Endothelial cell of umbilical vein (primary cell): ENCODE measurements around the gene ANKS1B. TPM values are rescaled to one million over a fixed set of nuclear protein-coding genes. Genes with fewer than 3 reads are reported as not detected.

Experiments used
- BruUV-seq: library from RNA; stranded (reverse); fragments of 400-500 nt; replicated peaks from 2 replicates; lab custom pipeline; 2021; lab: Mats Ljungman, UMichigan
- CTCF ChIA-PET: fragments of 300-600, 350-600 bp; sonication (Branson Sonifier 250); formaldehyde crosslinking; loops from one replicate; lab custom pipeline; 2021; ENCODE audit warnings: antibody characterized with exemption, inconsistent platforms; lab: Charles Lee
- POLR2A ChIA-PET: fragments of 300-600, 350-600 bp; sonication (Branson Sonifier 250); formaldehyde crosslinking; loops from one replicate; lab custom pipeline; 2021; ENCODE audit warnings: antibody characterized with exemption, inconsistent platforms; lab: Charles Lee
- DNase-seq: peaks from one replicate; pipeline ENCODE4 v3.0.0-alpha.2; 2011; ENCODE audit warnings: low read depth, low spot score
- FAIRE-seq: peaks from 2 replicates; lab custom pipeline; 2011; peaks lifted over from hg19 to GRCh38; lab: Jason Lieb, UNC
- H2AFZ ChIP-seq: 2 replicates; pipeline ENCODE4 v1.6.0; 2012; ENCODE audit warnings: low read depth, low read length, control low read depth, inconsistent platforms
- H3K27ac ChIP-seq: 2 replicates; pipeline ENCODE4 v1.5.1; 2011; ENCODE audit warnings: low read depth, mild to moderate bottlenecking, control low read depth, low read length, moderate library complexity; ENCODE audit not compliant: insufficient read depth
- H3K27me3 ChIP-seq, 2 experiments: 2 replicates each; pipeline versions ENCODE4 v1.6.0 to v1.6.1; 2011; ENCODE audit warnings: low read length in 2 of 2, mixed read lengths in 1 of 2; ENCODE audit not compliant: control insufficient read depth in 2 of 2, insufficient read depth in 2 of 2
- H3K36me3 ChIP-seq, 2 experiments: 2 replicates in 1 of 2; 3 replicates in 1 of 2; pipeline ENCODE4 v1.5.1; 2011; ENCODE audit warnings: low read length in 2 of 2, mild to moderate bottlenecking in 1 of 2, moderate library complexity in 1 of 2; ENCODE audit not compliant: control insufficient read depth in 2 of 2, insufficient read depth in 2 of 2; ENCODE audit errors: extremely low read depth in 1 of 2
- H3K4me1 ChIP-seq: 3 replicates; pipeline ENCODE4 v1.5.1; 2011; ENCODE audit warnings: mild to moderate bottlenecking, low read length; ENCODE audit not compliant: control insufficient read depth, insufficient read depth; ENCODE audit errors: extremely low read depth
- H3K4me2 ChIP-seq: 2 replicates; pipeline ENCODE4 v1.6.1; 2011; ENCODE audit warnings: low read length, control low read depth, mixed read lengths; ENCODE audit not compliant: insufficient read depth
- H3K4me3 ChIP-seq, 3 experiments: fragments of 200-600 bp in 1 of 3; sonication (generic), shearing (Covaris generic) in 1 of 3; replicated peaks in 1 of 3; 2 replicates each; pipeline ENCODE4 v1.5.1; 2011 to 2016; ENCODE audit warnings: control low read depth in 3 of 3, low read length in 3 of 3, mild to moderate bottlenecking in 2 of 3, inconsistent platforms in 1 of 3, low read depth in 1 of 3, moderate library complexity in 1 of 3; ENCODE audit not compliant: insufficient read depth in 1 of 3
- H3K79me2 ChIP-seq: 2 replicates; pipeline ENCODE4 v1.6.0; 2012; ENCODE audit warnings: low read length, inconsistent platforms; ENCODE audit not compliant: control insufficient read depth, insufficient read depth
- H3K9ac ChIP-seq: replicated peaks from 2 replicates; pipeline ENCODE3; 2011; ENCODE audit warnings: low read length, control low read depth; ENCODE audit not compliant: insufficient read depth; ENCODE audit errors: extremely low read depth
- H3K9me1 ChIP-seq: replicated peaks from 3 replicates; pipeline ENCODE4 v1.6.0; 2011; ENCODE audit warnings: mild to moderate bottlenecking, low read length; ENCODE audit not compliant: control insufficient read depth, insufficient read depth; ENCODE audit errors: extremely low read depth
- H3K9me3 ChIP-seq: replicated peaks from 2 replicates; pipeline ENCODE4 v1.5.1; 2012; ENCODE audit warnings: low read length, inconsistent platforms; ENCODE audit not compliant: control insufficient read depth, insufficient read depth
- H4K20me1 ChIP-seq: replicated peaks from 2 replicates; pipeline ENCODE3; 2011; ENCODE audit warnings: mild to moderate bottlenecking, low read length; ENCODE audit not compliant: control insufficient read depth, insufficient read depth; ENCODE audit errors: extremely low read depth
- EZH2 ChIP-seq: IDR thresholded peaks from 2 replicates; pipeline ENCODE4 v1.6.1; 2012; ENCODE audit warnings: borderline replicate concordance, low read depth, mild to moderate bottlenecking, moderate library complexity, low read length, inconsistent platforms; ENCODE audit not compliant: severe bottlenecking
- FOS ChIP-seq: IDR thresholded peaks from 2 replicates; pipeline ENCODE4 v1.6.1; 2011; ENCODE audit warnings: mild to moderate bottlenecking, low read length, moderate library complexity, borderline replicate concordance; ENCODE audit not compliant: insufficient read depth
- GATA2 ChIP-seq: IDR thresholded peaks from 2 replicates; pipeline ENCODE4 v1.7.0; 2011; ENCODE audit warnings: low read depth, mild to moderate bottlenecking, moderate library complexity, mixed read lengths, low read length; ENCODE audit not compliant: insufficient read length, insufficient read depth
- JUN ChIP-seq: IDR thresholded peaks from 2 replicates; pipeline ENCODE4 v1.6.1; 2011; ENCODE audit warnings: borderline replicate concordance, low read depth; ENCODE audit not compliant: insufficient read length, insufficient read depth
- MYC ChIP-seq: IDR thresholded peaks from one replicate; pipeline ENCODE4 v1.6.1; 2011; ENCODE audit warnings: mild to moderate bottlenecking, low read depth, low read length
- POLR2A ChIP-seq: IDR thresholded peaks from 2 replicates; pipeline ENCODE4 v1.6.1; 2012; ENCODE audit warnings: low read depth, mild to moderate bottlenecking, control low read depth, low read length
- POLR2AphosphoS5 ChIP-seq: IDR thresholded peaks from 2 replicates; pipeline ENCODE4 v1.6.1; 2012; ENCODE audit warnings: low read depth, mild to moderate bottlenecking, control low read depth, low read length, moderate library complexity; ENCODE audit not compliant: insufficient read depth
- dilution Hi-C: fragments of 300-500 bp; cut with MboI; formaldehyde crosslinking; loops from one replicate; pipeline ENCODE4 v1.15.0; 2019; ENCODE audit warnings: low sequenced_read_pairs; ENCODE audit not compliant: extremely low pct_ligation_motif_present
- intact Hi-C: fragments of 100-400 bp; cut with micrococcal nuclease; formaldehyde crosslinking; loops from one replicate; pipeline ENCODE4 v1.10.0; 2022
- polyA plus RNA-seq, 4 experiments: library from polyadenylated mRNA; depleted of rRNA in 3 of 4; stranded (reverse) in 3 of 4; unstranded in 1 of 4; fragments of >200 nt; gene quantifications; 2 replicates each; pipeline versions ENCODE4 v1.2.1 to v1.2.3, GENCODE V29; 2011 to 2012; ENCODE audit warnings: missing spikeins in 1 of 4
- total RNA-seq: library from RNA; stranded (reverse); gene quantifications from 2 replicates; pipeline ENCODE4 v1.2.3, GENCODE V29; 2021
- TF ChIP-seq, protein P1 (sequence below): IDR thresholded peaks from 2 replicates; pipeline ENCODE4 v1.6.1; 2011; ENCODE audit not compliant: insufficient read depth, insufficient read length
- TF ChIP-seq, protein P2 (sequence below), 2 donors: IDR thresholded peaks; 1 replicate in 1 of 2; 2 replicates in 1 of 2; pipeline ENCODE4 v1.5.1; 2011; ENCODE audit warnings: low read length in 2 of 2, mild to moderate bottlenecking in 2 of 2, moderate library complexity in 2 of 2, control low read depth in 1 of 2, inconsistent platforms in 1 of 2, low read depth in 1 of 2; ENCODE audit not compliant: insufficient read depth in 1 of 2; ENCODE audit errors: extremely low read depth in 1 of 2

Gene ANKS1B
- total and polyA plus RNA-seq, 2 donors (not counting 3 experiments of a cell fraction or from before 2014, with no cell fraction given): 0.15 to 0.38 TPM

DNA sequence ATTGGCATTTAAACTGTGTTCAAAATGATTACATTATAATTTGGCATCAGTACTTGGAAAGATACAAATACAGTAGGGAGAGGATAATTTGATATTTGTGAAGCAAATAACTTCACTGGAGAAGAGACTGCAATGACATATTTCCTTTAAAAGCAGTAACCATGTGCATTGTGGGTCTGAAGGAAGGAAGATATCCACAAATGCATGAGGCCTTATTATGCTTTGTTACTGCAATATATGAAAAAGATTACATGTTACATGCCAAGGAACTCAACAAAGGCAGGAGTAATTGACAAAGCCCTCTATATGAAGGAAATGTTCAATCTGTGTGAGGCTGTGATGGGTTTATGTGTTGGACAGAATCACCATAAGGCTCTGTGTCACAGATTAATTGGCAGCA lies 948.2 kb downstream of the ANKS1B start:
- Histone ChIP-seq H3K9me3 (no peaks in the 10 kb centered on the region), H3K4me3 (no peak overlapping the region), H3K4me1 (no peaks in the 10 kb centered on the region), H3K36me3 (no peaks in the 10 kb centered on the region), H3K79me2 (no peaks in the 10 kb centered on the region), H3K27ac (no peak overlapping the region), H3K27me3 (no peaks in the 10 kb centered on the region), H3K9me1 (no peaks in the 10 kb centered on the region), H3K4me2 (no peak overlapping the region), H4K20me1 (no peaks in the 10 kb centered on the region), H3K9ac (no peak overlapping the region), H2AFZ (no peak overlapping the region)
- dilution Hi-C loops: no loop called here
- FAIRE-seq (no peak), DNase-seq (no peak)
- CTCF ChIA-PET: no interaction called here
- TF ChIP-seq JUN (no peak), POLR2A (no peak), EZH2 (no peak), POLR2AphosphoS5 (no peak), MYC (no peak)
- intact Hi-C loops: no loop called here
- POLR2A ChIA-PET: no interaction called here
- BruUV-seq: no TSS peak

DNA sequence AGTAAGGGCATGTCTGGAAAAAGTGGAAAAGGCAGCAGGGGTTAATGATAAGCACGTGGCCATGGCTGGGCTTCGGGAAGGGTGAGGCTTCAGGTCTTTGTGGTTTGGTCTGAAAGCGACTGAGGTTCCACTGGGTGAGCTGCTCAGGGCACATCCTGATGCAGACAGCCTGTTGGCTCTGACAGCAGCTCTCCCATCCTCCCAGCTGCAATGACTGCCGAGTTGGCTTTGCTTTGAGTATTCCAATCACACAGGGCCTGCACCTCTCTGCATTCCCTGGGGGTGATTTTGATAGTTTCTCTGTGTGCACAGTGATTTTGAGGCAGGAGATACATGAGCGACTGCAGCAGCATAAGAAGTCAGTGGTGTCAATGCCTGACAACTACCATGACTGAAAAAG lies 948.9 kb downstream of the ANKS1B start:
- DNase-seq (no peak), FAIRE-seq (no peak)
- no peaks in the 10 kb centered on the region for H3K79me2 ChIP-seq
- no peaks in the 10 kb centered on the region for H3K27me3 ChIP-seq
- H3K9me1 ChIP-seq: no peaks in the 10 kb centered on the region
- H2AFZ ChIP-seq: no peak overlapping the region
- CTCF ChIA-PET: no interaction called here
- no peak overlapping the region for H3K9ac ChIP-seq
- no peaks in the 10 kb centered on the region for H3K4me1 ChIP-seq
- dilution Hi-C loops (no loop called here), intact Hi-C loops (no loop called here)
- H3K27ac ChIP-seq: no peak overlapping the region
- no peaks in the 10 kb centered on the region for H3K9me3 ChIP-seq
- no TSS peak for BruUV-seq
- H3K36me3 ChIP-seq: no peaks in the 10 kb centered on the region
- H3K4me2 ChIP-seq: no peak overlapping the region
- POLR2A ChIA-PET: no interaction called here
- TF ChIP-seq EZH2: no peak
- no peak for TF ChIP-seq GATA2
- no peak for TF ChIP-seq POLR2AphosphoS5
- TF ChIP-seq FOS: no peak
- no peak for TF ChIP-seq POLR2A
- TF ChIP-seq, protein P1, sequence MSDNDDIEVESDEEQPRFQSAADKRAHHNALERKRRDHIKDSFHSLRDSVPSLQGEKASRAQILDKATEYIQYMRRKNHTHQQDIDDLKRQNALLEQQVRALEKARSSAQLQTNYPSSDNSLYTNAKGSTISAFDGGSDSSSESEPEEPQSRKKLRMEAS: no peak
- TF ChIP-seq, protein P2, sequence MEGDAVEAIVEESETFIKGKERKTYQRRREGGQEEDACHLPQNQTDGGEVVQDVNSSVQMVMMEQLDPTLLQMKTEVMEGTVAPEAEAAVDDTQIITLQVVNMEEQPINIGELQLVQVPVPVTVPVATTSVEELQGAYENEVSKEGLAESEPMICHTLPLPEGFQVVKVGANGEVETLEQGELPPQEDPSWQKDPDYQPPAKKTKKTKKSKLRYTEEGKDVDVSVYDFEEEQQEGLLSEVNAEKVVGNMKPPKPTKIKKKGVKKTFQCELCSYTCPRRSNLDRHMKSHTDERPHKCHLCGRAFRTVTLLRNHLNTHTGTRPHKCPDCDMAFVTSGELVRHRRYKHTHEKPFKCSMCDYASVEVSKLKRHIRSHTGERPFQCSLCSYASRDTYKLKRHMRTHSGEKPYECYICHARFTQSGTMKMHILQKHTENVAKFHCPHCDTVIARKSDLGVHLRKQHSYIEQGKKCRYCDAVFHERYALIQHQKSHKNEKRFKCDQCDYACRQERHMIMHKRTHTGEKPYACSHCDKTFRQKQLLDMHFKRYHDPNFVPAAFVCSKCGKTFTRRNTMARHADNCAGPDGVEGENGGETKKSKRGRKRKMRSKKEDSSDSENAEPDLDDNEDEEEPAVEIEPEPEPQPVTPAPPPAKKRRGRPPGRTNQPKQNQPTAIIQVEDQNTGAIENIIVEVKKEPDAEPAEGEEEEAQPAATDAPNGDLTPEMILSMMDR (IDR thresholded peaks at IDR 0.05; ENCODE audit: extremely low read depth in 1 of 2, insufficient read depth in 1 of 2, low read depth in 1 of 2, low read length in 2 of 2): no peak
- TF ChIP-seq JUN: no peak
- no peak for TF ChIP-seq MYC
- H3K4me3 ChIP-seq: no peak overlapping the region
- H4K20me1 ChIP-seq: no peaks in the 10 kb centered on the region
